ENCODE results near the gene JRKL. TPM values are rescaled to one million over a fixed set of nuclear protein-coding genes. Genes with fewer than 3 reads are reported as not detected.

Gene JRKL
- total RNA-seq, 3 donors from 2014 or later: 6.7 to 11.4 (median 9.2) TPM

DNA sequence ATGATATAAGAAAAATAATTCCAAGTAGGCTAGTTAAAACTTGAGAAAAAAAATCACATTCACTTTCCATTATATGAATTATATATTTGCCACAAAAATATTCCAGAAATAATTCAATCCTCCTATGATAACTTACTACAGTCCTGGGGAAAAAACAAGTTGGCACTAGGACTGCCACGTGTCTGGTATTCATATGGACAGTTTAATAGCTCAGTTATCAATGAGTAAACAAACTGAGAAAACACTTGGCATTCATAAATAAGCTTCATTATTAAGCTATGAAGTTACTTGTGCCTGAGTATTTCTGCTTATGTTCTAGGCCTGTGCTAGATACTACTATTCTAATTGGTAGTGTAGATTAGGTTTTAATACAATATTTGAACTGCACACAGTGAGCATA is 24.3 kb upstream of the JRKL start:
- H3K36me3 ChIP-seq: no peaks in the 10 kb centered on the region
- no peaks in the 10 kb centered on the region for H3K27me3 ChIP-seq

DNA sequence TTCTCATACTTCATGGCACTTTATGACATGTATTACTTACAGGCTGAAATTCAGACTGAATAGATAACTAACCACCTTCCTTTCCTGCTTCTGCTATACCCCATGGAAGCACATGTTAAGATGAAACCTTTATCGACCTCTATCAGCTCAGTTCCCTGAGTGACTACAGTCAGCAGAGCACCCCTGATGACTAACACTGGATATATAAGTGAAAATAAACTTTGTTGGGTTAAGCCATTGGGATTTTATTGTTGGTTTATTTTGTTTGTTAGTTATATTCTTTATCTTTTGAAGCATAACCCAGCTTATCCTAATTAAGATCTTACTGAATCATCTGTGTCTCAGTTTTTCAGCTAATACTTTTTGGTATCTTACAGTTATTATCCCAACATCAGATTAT is 23.8 kb upstream of the JRKL start:
- H3K36me3 ChIP-seq: no peaks in the 10 kb centered on the region
- H3K9me3 ChIP-seq: no peaks in the 10 kb centered on the region
- H3K27me3 ChIP-seq: no peaks in the 10 kb centered on the region
- H3K4me1 ChIP-seq: no peaks in the 10 kb centered on the region
- DNase-seq (ENCODE audit: low spot score in 2 of 2): no peak
- H3K4me3 ChIP-seq: no peak overlapping the region
- intact Hi-C loops (cut with DNase I; ENCODE audit: low total_unique reads): no loop called here
- H3K27ac ChIP-seq: no peak overlapping the region
- TF ChIP-seq POLR2A (IDR thresholded peaks at IDR 0.05) (no peak), POLR2AphosphoS5 (IDR thresholded peaks at IDR 0.05) (no peak)
- TF ChIP-seq, protein P1, sequence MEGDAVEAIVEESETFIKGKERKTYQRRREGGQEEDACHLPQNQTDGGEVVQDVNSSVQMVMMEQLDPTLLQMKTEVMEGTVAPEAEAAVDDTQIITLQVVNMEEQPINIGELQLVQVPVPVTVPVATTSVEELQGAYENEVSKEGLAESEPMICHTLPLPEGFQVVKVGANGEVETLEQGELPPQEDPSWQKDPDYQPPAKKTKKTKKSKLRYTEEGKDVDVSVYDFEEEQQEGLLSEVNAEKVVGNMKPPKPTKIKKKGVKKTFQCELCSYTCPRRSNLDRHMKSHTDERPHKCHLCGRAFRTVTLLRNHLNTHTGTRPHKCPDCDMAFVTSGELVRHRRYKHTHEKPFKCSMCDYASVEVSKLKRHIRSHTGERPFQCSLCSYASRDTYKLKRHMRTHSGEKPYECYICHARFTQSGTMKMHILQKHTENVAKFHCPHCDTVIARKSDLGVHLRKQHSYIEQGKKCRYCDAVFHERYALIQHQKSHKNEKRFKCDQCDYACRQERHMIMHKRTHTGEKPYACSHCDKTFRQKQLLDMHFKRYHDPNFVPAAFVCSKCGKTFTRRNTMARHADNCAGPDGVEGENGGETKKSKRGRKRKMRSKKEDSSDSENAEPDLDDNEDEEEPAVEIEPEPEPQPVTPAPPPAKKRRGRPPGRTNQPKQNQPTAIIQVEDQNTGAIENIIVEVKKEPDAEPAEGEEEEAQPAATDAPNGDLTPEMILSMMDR (IDR thresholded peaks at IDR 0.05): no peak

More for the DNA sequence above, 24.3 kb upstream of the JRKL start:
- no peak for DNase-seq (ENCODE audit: low spot score in 2 of 2)
- intact Hi-C loops (cut with DNase I; ENCODE audit: low total_unique reads): no loop called here
- no peak overlapping the region for H3K27ac ChIP-seq
- no peaks in the 10 kb centered on the region for H3K4me1 ChIP-seq
- H3K9me3 ChIP-seq: no peaks in the 10 kb centered on the region
- TF ChIP-seq, protein P1 (IDR thresholded peaks at IDR 0.05): no peak
- TF ChIP-seq POLR2AphosphoS5 (IDR thresholded peaks at IDR 0.05) (no peak), POLR2A (IDR thresholded peaks at IDR 0.05) (no peak)
- H3K4me3 ChIP-seq: no peak overlapping the region

DNA sequence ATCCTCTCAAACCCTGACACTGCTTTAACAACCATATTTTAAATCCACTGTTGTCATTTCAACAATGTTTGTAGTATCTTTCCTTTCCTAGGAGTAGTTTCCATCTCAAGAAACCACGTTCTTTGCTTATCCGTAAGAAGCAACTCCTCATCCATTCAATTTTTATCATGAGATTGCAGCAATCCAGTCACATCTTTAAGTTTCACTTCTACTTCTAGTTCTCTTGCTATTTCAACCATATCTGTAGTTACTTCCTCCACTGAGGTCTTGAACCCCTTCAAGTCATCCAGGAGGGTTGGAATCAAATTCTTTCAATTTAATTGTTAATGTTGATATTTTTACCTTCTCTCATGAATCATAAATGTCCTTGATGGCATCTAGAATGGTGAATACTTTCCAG is 22.5 kb upstream of the JRKL start:
- H3K4me3 ChIP-seq: no peak overlapping the region
- no peak for DNase-seq (ENCODE audit: low spot score in 2 of 2)
- H3K9me3 ChIP-seq: no peaks in the 10 kb centered on the region
- TF ChIP-seq POLR2A (IDR thresholded peaks at IDR 0.05) (no peak), POLR2AphosphoS5 (IDR thresholded peaks at IDR 0.05) (no peak)
- TF ChIP-seq, protein P1 (IDR thresholded peaks at IDR 0.05): no peak
- intact Hi-C loops (cut with DNase I; ENCODE audit: low total_unique reads): no loop called here
- H3K27ac ChIP-seq: no peak overlapping the region
- H3K27me3 ChIP-seq: no peaks in the 10 kb centered on the region
- H3K4me1 ChIP-seq: no peaks in the 10 kb centered on the region
- peaks cover 4% of the 10 kb centered on the region for H3K36me3 ChIP-seq

DNA sequence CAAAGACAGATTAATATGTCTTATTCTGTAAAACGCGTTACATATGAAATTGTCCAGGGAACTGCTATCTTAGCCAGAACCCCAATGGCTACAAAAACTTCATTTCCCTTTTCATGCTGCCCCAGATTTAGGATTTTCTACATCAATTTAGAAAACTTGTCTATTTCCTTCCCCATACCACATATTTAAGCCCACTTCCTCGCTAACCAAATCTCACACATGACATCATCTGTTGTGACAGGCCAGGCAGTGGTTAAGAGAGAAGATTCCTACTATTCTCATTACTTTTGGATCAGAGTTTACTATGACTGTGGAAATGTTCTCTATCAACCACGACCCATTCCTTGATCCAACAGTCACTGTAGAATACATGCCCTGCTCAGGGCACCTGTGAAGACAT is 16.0 kb upstream of the JRKL start:
- no peak overlapping the region for H3K27ac ChIP-seq
- peaks cover 4% of the 10 kb centered on the region for H3K36me3 ChIP-seq
- intact Hi-C loops (cut with DNase I; ENCODE audit: low total_unique reads): no loop called here
- no peak for DNase-seq (ENCODE audit: low spot score in 2 of 2)
- no peaks in the 10 kb centered on the region for H3K9me3 ChIP-seq
- H3K27me3 ChIP-seq: no peaks in the 10 kb centered on the region
- H3K4me3 ChIP-seq: no peak overlapping the region
- H3K4me1 ChIP-seq: no peaks in the 10 kb centered on the region
- no peak for TF ChIP-seq POLR2A (IDR thresholded peaks at IDR 0.05)
- TF ChIP-seq POLR2AphosphoS5 (IDR thresholded peaks at IDR 0.05): no peak
- TF ChIP-seq, protein P1 (IDR thresholded peaks at IDR 0.05): no peak

DNA sequence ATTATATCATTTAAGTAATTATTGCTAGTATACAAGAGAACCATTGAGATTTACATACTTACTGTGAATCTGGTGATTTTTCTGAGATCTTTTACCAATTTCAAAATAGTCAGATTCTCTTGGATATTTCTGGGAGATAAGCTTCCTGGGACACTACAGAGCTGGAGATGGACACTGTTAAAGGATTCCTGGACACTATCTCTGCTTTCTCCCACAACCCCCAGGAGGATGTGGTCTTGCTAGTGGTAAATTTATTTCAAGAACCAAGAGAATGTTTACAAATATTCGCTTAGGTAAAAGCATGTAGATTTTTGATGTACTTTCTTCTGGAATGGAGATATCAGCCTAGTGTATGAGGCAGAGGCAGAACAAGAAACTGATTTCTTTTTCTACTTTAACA is 13.0 kb upstream of the JRKL start:
- TF ChIP-seq, protein P1 (IDR thresholded peaks at IDR 0.05): no peak
- peaks cover 3% of the 10 kb centered on the region for H3K36me3 ChIP-seq
- H3K27ac ChIP-seq: no peak overlapping the region
- DNase-seq (ENCODE audit: low spot score in 2 of 2): no peak
- no peaks in the 10 kb centered on the region for H3K27me3 ChIP-seq
- H3K4me1 ChIP-seq: no peaks in the 10 kb centered on the region
- intact Hi-C loops (cut with DNase I; ENCODE audit: low total_unique reads): no loop called here
- no peak overlapping the region for H3K4me3 ChIP-seq
- H3K9me3 ChIP-seq: no peaks in the 10 kb centered on the region

Data from breast epithelium (tissue), 4 donors.